PC-3 (cell line): ENCODE measurements around the gene ARHGEF26. TPM values are rescaled to one million over a fixed set of nuclear protein-coding genes. Genes with fewer than 3 reads are reported as not detected.

ENCODE experiments used
- ATAC-seq: fragments of 200-7000 bp; cut with Tn5 transposase; 2 replicates; pipeline ENCODE4 v1.9.1; 2020; ENCODE audit warnings: mild to moderate bottlenecking, moderate library complexity
- Bru-seq: library from RNA; stranded (reverse); fragments of 400-500 nt; gene quantifications from one replicate; lab custom pipeline; 2021; lab: Mats Ljungman, UMichigan
- BruChase-seq, 2 experiments: library from RNA; stranded (reverse); fragments of 400-500 nt; gene quantifications; one replicate each; lab custom pipeline; 2021; lab: Mats Ljungman, UMichigan
- BruUV-seq: library from RNA; stranded (reverse); fragments of 400-500 nt; replicated peaks from 2 replicates; lab custom pipeline; 2021; lab: Mats Ljungman, UMichigan
- CTCF ChIA-PET: fragments of 300-600 bp; sonication (Branson Sonifier 250); formaldehyde crosslinking; loops from one replicate; lab custom pipeline; 2022; ENCODE audit warnings: antibody characterized with exemption; lab: Charles Lee
- POLR2A ChIA-PET: fragments of 300-600 bp; sonication (Branson Sonifier 250); formaldehyde crosslinking; loops from one replicate; lab custom pipeline; 2022; ENCODE audit warnings: antibody characterized with exemption; ENCODE audit not compliant: unreplicated experiment; lab: Charles Lee
- DNase-seq: peaks from one replicate; pipeline ENCODE4 v3.0.0-alpha.2; 2015
- H2AFZ ChIP-seq: fragments of 300-600 bp; sonication (generic); 2 replicates; pipeline ENCODE4 v1.6.0; 2016; ENCODE audit warnings: antibody characterized with exemption, low read length
- H3F3A ChIP-seq: fragments of 300-600 bp; sonication (generic); one replicate; pipeline ENCODE4 v1.6.0; 2017; ENCODE audit warnings: antibody characterized with exemption, low read length, control low read depth, mild to moderate bottlenecking; ENCODE audit not compliant: unreplicated experiment
- H3K27ac ChIP-seq: fragments of 300-600 bp; sonication (generic); 2 replicates; pipeline ENCODE4 v1.5.1; 2016; ENCODE audit warnings: mild to moderate bottlenecking, low read length
- H3K27me3 ChIP-seq: fragments of 300-600 bp; sonication (generic); 2 replicates; pipeline ENCODE4 v1.6.1; 2016; ENCODE audit warnings: low read length, mixed read lengths
- H3K36me3 ChIP-seq: fragments of 300-600 bp; sonication (generic); 2 replicates; pipeline ENCODE4 v1.6.1; 2016; ENCODE audit warnings: low read depth, mixed run types, low read length, mixed read lengths
- H3K4me1 ChIP-seq: fragments of 300-600 bp; sonication (generic); 2 replicates; pipeline ENCODE4 v1.5.1; 2016; ENCODE audit warnings: low read length; ENCODE audit not compliant: insufficient read depth
- H3K4me2 ChIP-seq: fragments of 300-600 bp; sonication (generic); 2 replicates; pipeline ENCODE4 v1.6.0; 2016; ENCODE audit warnings: low read length
- H3K4me3 ChIP-seq: fragments of 300-600 bp; sonication (generic); 2 replicates; pipeline ENCODE4 v1.5.1; 2016; ENCODE audit warnings: mild to moderate bottlenecking, low read length, mixed read lengths
- H3K79me2 ChIP-seq: fragments of 300-600 bp; sonication (generic); 2 replicates; pipeline ENCODE4 v1.6.1; 2017; ENCODE audit warnings: low read length, mixed read lengths
- H3K9ac ChIP-seq: fragments of 300-600 bp; sonication (generic); 2 replicates; pipeline ENCODE4 v1.6.0; 2016; ENCODE audit warnings: mild to moderate bottlenecking, low read length
- H3K9me2 ChIP-seq: fragments of 300-600 bp; sonication (generic); replicated peaks from 2 replicates; pipeline ENCODE4 v1.6.1; 2016; ENCODE audit warnings: mixed run types, low read length, mixed read lengths
- H3K9me3 ChIP-seq: fragments of 300-600 bp; sonication (generic); 2 replicates; pipeline ENCODE4 v1.6.1; 2016; ENCODE audit warnings: low read length, mixed read lengths
- H4K20me1 ChIP-seq: fragments of 300-600 bp; sonication (generic); 2 replicates; pipeline ENCODE4 v1.6.1; 2016; ENCODE audit warnings: low read length, mixed read lengths
- EZH2 ChIP-seq: fragments of 300-600 bp; sonication (generic); IDR thresholded peaks from one replicate; pipeline ENCODE4 v1.6.1; 2017; ENCODE audit warnings: antibody characterized with exemption, mild to moderate bottlenecking, low read length; ENCODE audit not compliant: unreplicated experiment
- EZH2phosphoT487 ChIP-seq: fragments of 300-600 bp; sonication (generic); IDR thresholded peaks from 2 replicates; pipeline ENCODE4 v1.6.1; 2018; ENCODE audit warnings: mild to moderate bottlenecking, antibody characterized with exemption, low read length, borderline replicate concordance
- intact Hi-C: fragments of 100-400 bp; cut with micrococcal nuclease; formaldehyde crosslinking; loops from 2 replicates; pipeline ENCODE4 v1.9.0; 2023
- long read RNA-seq: library from polyadenylated mRNA; unstranded; transcript quantifications from one replicate; pipeline ENCODE4 v2.0.0, GENCODE V29; 2021; ENCODE audit not compliant: unreplicated experiment
- total RNA-seq: library from RNA; depleted of rRNA; stranded (reverse); fragments of >200 nt; gene quantifications from 2 replicates; pipeline ENCODE4 v1.2.3, GENCODE V29; 2014; rRNA removed
- TF ChIP-seq, protein P1 (sequence below): fragments of 300-600 bp; sonication (generic); conservative IDR thresholded peaks from 2 replicates; pipeline ENCODE4 v1.5.1; 2017; ENCODE audit warnings: antibody characterized with exemption, low read depth, mild to moderate bottlenecking, low read length

ARHGEF26 gene, protein sequence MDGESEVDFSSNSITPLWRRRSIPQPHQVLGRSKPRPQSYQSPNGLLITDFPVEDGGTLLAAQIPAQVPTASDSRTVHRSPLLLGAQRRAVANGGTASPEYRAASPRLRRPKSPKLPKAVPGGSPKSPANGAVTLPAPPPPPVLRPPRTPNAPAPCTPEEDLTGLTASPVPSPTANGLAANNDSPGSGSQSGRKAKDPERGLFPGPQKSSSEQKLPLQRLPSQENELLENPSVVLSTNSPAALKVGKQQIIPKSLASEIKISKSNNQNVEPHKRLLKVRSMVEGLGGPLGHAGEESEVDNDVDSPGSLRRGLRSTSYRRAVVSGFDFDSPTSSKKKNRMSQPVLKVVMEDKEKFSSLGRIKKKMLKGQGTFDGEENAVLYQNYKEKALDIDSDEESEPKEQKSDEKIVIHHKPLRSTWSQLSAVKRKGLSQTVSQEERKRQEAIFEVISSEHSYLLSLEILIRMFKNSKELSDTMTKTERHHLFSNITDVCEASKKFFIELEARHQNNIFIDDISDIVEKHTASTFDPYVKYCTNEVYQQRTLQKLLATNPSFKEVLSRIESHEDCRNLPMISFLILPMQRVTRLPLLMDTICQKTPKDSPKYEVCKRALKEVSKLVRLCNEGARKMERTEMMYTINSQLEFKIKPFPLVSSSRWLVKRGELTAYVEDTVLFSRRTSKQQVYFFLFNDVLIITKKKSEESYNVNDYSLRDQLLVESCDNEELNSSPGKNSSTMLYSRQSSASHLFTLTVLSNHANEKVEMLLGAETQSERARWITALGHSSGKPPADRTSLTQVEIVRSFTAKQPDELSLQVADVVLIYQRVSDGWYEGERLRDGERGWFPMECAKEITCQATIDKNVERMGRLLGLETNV
- total RNA-seq (4.7 and 5.0 TPM in 2 replicates), Bru-seq, nascent RNA (percentile 49 among the genes with signal in this experiment), BruChase-seq, experiment 1, labeled RNA remaining after a 6-hour chase (percentile 44 among the genes with signal in this experiment), BruChase-seq, experiment 2, labeled RNA remaining after a 2-hour chase (percentile 46 among the genes with signal in this experiment)
- long read RNA-seq, transcript ARHGEF26-202 (15 exons, 3,929 nt): major isoform, 5 of 14 reads
- long read RNA-seq, partial matches to known transcripts: 2 of 14 reads
- long read RNA-seq, other reads (novel, unspliced or antisense): 7 of 14 reads

DNA sequence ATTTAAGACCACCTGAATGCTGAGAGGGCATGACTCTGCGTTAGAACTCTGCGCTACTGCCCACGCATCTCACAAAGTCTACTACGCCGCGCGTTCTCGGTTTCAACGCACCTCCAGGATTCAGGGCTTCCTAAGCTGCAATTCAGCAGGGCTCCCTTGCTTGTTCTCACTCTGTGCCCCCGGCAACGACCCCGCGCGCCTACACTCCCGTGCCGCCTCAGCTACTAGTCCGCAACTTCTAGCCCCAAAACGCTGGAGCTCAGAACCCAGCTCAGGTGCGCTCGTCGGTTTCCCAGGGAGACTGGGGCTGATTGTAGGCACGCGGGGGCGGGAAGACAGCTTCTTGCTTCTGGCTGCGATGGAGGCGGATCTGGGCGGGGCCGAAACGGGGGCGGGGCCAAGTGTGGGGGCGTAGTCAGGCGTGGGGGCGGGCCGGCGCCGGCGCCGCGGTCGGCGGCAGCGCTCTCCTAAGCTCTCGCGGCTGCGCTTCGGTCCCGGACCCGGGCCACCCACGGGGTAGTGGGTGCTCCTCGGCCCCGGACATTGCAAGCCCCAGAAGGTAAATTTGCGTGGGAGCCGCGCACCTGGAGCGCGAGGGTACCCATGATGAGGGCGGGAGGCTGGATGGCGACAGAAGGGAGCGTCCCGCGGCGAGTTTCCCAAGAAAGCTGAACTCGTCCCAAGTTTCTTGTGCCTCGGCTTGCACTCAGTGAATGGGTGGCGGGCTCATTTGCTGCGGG lies at the start of gene ARHGEF26:
TSS of gene ARHGEF26 (plus strand) at position 430 of the 740 bp plus-strand sequence. CDS start 603 bp downstream, outside the sequence.
- Histone ChIP-seq H2AFZ (peak within 1 kb of the TSS; percentile 99), H3K27me3 (no peaks in the 10 kb centered on the region), H3K4me1 (peaks cover 32% of the 10 kb centered on the region), H3K9me2 (no peaks in the 10 kb centered on the region), H3K4me3 (peak within 1 kb of the TSS; percentile 93), H3F3A (no peaks in the 10 kb centered on the region), H3K9me3 (no peaks in the 10 kb centered on the region), H3K9ac (peak within 1 kb of the TSS; percentile 61), H3K36me3 (no peaks in the 10 kb centered on the region), H4K20me1 (no peaks in the 10 kb centered on the region), H3K27ac (no peak within 1 kb of the TSS), H3K4me2 (peak within 1 kb of the TSS; percentile 97), H3K79me2 (peaks cover 17% of the 10 kb centered on the region)
- ChIA-PET CTCF (interaction anchor here (0.6 to 1.3 kb wide), 3 partner anchors 50 to 147 kb away, joined by 7 to 10 read pairs (median 8); no protein-coding TSS in a partner anchor), POLR2A (interaction anchor here (0.5 to 0.6 kb wide), 2 partner anchors 64 to 1101 kb away, joined by 3 to 6 read pairs; no protein-coding TSS in a partner anchor)
- TF ChIP-seq, protein P1, sequence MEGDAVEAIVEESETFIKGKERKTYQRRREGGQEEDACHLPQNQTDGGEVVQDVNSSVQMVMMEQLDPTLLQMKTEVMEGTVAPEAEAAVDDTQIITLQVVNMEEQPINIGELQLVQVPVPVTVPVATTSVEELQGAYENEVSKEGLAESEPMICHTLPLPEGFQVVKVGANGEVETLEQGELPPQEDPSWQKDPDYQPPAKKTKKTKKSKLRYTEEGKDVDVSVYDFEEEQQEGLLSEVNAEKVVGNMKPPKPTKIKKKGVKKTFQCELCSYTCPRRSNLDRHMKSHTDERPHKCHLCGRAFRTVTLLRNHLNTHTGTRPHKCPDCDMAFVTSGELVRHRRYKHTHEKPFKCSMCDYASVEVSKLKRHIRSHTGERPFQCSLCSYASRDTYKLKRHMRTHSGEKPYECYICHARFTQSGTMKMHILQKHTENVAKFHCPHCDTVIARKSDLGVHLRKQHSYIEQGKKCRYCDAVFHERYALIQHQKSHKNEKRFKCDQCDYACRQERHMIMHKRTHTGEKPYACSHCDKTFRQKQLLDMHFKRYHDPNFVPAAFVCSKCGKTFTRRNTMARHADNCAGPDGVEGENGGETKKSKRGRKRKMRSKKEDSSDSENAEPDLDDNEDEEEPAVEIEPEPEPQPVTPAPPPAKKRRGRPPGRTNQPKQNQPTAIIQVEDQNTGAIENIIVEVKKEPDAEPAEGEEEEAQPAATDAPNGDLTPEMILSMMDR: no peak
- TF ChIP-seq EZH2phosphoT487: no peak
- no peak for TF ChIP-seq EZH2
- BruUV-seq: no TSS peak
- intact Hi-C loops: loop anchor here (10.0 kb wide), 1 partner anchor 134 kb away; no protein-coding TSS in a partner anchor
- peak; percentile 66 for ATAC-seq
- peak; percentile 75 for DNase-seq

DNA sequence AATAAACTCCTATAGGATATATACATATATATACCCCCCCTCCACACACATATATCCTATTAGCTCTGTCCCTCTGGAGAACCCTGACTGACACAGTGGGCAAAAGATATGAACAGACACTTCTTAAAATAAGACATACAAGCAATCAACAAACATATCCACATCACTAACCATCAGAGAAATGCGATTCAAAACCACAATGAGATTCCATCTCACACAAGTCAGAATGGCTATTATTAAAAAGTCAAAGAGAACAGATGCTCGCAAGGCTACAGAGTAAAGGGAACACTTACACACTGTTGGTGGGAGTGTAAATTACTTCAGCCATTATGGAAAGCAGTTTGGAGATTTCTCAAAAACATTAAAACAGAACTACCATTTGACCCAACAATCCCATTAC lies 46.2 kb upstream of the ARHGEF26 start:
- H3K27ac ChIP-seq: no peak overlapping the region
- H3K79me2 ChIP-seq: no peaks in the 10 kb centered on the region
- 0 out of 2 replicates have a peak, but pooled peaks cover 3% of the 10 kb centered on the region for H3K9me3 ChIP-seq
- no peak overlapping the region for H3K4me2 ChIP-seq
- H3K36me3 ChIP-seq: no peaks in the 10 kb centered on the region
- no peak overlapping the region for H2AFZ ChIP-seq
- no TSS peak for BruUV-seq
- DNase-seq: no peak
- no peaks in the 10 kb centered on the region for H4K20me1 ChIP-seq
- H3K9me2 ChIP-seq: no peaks in the 10 kb centered on the region
- no peak for ATAC-seq
- ChIA-PET POLR2A (no interaction called here), CTCF (no interaction called here)
- H3K9ac ChIP-seq: no peak overlapping the region
- no peaks in the 10 kb centered on the region for H3K27me3 ChIP-seq
- no peaks in the 10 kb centered on the region for H3F3A ChIP-seq
- TF ChIP-seq EZH2: no peak
- TF ChIP-seq, protein P1: no peak
- H3K4me1 ChIP-seq: no peaks in the 10 kb centered on the region
- intact Hi-C loops: no loop called here
- H3K4me3 ChIP-seq: no peak overlapping the region
